GM21619 (cell line): ENCODE data around the gene SLIT3.

ENCODE experiments used
- ATAC-seq: cut with Tn5 transposase; IDR thresholded peaks from one replicate; pipeline ENCODE4 v1.9.1; 2021; ENCODE audit not compliant: unreplicated experiment

The SLIT3 gene

DNA sequence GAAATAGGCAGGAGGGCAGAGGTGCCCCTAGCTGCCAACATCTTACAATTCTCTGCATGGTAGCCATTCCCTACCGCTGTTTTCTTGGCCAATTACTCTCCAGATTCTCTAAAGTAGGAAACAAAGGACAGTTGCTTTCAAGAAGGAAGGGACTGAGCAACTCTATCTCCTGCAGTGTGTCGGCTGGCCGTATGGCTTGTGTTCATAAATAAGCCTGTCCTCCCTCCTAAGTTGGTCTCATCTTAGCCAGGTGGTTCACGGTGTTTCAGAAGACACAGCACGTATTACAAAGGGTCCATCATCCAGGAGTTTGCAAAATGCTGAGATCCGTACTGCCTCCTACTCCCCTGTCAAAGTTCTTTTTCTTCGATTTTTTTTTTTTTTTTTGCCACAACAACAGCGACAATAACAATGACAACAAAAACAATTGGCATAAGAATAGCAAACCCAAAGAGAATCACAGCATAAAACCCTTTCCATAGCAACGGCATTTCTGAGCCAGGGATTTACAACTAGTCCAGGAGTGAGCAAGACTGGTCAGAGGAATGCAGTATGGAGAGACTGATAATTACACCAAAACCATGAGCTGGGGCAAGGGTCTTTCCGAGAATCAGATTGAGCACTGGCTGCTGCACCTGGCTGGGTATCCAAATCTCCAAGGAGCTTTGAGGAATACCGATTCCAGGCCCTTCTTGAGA, 212.8 kb downstream of the SLIT3 start:
- ATAC-seq = no peak

DNA sequence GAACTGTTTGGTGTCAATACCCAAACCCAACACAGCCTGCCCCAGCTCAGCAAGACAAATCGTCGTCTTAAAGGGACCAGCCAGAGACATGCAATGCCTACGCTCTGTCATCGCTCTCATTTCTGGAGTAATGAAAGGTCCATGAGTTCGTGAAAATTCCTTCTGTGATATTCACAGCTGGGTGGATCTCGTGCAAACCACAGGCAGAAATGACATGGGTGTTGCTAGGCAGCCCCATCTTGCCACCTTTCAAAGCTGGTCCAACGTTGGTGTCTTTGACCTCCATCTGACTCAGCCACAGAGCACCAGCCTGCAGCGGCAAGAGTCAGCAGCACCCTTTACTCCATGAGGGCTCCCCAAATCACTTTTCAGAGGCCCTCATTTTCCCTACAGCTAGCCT, 215.3 kb downstream of the SLIT3 start:
- no peak for ATAC-seq

DNA sequence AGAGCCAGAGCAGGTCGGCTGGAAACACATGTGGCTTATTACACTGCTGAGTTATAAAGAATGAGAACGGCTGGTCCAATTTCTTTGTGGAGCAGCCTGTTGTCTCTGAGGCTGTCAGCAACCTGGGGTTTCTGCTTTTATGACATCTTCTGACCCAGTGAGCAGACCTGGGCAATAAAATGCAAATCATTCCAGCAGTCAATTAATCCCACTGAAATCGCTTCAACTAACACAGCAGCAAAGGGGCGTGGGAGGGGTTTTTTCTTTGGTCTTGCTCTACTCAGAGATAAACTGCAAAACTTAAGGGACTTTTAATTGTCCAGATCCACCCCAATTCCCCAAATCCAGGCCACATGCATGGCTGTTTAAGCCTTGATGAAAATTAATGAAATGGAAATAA, 215.7 kb downstream of the SLIT3 start:
- no peak for ATAC-seq

DNA sequence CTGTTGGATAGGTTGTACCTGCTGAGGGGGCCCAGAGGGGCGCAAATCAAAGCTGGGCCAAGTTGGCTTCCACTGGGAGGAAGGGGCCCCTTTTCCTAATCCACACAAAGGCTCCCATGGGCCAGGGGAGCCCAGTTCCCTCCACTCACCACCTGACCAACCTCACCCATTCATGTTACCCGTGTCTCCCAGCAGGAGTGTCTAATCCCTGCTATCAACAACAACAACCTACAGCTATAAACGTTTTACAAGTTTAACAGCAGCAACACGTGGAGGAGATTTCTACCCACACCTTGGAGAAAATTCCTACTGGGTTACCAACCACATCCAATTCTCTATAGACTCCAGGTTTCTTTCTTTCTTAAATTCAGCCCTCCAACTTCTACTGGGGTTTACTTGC, 216.2 kb downstream of the SLIT3 start:
- no peak for ATAC-seq

DNA sequence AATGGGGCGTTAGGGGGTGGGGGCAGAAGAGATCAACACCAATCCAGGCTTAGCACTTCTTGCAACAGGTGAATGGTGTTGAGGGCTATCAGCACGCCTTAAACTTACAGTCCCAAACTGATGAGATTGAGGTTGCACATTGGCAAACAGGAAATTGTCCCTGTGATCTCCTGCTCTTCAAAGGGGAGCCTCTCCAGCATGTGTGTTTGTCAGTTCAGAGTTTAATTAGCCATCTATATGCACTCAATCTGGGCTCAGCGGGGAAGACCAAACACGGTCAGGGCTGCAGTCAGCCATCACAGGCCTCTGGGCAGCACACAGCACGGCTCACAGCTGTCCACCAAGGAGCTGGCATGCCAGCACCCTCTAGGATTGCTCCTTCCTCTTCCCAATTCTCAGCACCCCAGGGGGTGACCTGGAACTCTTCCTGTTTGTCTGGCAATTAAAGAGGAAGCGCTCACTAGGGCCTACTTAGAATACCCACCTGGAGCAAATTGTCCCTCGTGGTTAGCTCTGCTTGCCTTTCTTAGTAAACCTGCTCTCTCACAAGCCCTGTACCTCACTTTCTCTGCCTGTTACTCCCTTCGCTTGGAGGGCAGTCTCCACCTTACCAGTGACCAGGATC, 217.4 kb downstream of the SLIT3 start:
- ATAC-seq = no peak

DNA sequence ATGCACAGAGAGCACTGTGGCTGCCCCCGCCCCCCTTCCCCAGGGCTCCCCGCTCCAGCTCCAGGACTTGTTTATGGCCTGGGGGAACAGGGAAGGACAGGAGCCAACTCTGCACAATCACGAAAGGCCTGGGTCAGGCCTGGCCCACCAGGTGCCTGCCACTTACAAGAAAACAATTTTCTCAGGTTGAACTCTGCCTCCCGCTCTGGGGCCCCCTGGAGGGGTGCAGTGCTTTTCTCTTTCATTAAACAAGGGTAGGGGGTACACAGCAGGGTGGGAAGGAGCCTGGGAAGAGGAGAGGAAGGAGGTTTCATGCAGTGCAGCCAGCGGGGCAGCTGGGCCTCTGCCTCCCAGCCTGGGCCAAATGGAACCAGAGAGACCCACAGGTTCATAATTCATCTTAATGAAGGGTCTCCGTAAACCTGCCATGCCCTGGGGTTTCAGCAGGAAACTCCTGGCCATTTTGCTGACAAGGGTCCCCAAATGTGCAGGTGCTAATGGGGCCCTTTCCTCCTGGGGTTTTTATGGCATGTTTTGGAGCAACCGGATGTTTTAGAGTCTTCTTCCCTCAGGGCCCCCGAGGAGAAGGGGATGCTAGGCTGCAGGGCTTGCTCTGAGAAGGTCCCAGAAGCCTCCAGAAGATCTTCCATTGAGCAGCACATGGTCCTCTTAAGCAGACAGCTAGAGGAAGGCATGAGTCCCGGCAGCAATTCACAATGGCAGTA, 219.8 kb downstream of the SLIT3 start:
- no peak for ATAC-seq

DNA sequence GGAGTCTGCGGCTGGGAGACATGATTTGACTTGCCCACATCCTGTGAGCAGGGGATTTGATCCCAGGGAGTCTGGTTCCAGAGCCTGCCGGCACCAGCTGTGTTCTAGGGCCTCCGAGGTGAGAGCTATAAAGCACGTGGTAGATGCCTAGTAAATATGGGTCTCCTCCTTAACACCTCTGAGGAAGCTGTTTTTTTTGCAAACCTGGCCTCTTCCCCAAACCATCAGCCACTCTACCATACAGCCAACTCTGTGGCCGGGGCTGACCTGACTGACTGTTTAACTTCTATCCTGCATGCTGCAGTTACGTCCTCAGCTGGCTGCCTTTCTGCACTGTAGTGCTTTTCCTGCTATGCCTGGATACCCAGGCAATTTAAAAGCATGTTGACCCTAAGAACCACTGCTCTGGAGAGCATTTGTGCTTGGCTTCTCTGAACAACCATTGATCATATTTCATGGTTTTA, 220.5 kb downstream of the SLIT3 start:
- ATAC-seq = no peak

DNA sequence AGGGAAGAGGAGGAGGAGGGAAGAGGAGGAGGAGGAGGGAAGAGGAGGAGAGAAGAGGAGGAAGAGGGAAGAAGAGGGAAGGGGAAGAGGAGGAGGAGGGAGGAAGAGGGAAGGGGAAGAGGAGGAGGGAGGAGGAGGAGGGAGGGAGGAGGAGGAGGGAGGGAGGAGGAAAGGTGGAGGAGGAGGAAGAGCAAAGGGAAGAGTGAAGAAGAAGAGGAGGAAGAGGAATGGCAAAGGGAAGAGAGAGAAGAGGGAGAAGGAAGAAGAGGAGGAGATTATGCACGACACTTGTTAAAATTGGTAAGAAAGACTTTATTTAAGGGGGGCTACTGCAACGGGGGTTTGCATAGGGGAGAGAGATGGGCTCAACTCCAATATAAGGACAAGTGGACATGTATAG, 221.2 kb downstream of the SLIT3 start:
- ATAC-seq = no peak

DNA sequence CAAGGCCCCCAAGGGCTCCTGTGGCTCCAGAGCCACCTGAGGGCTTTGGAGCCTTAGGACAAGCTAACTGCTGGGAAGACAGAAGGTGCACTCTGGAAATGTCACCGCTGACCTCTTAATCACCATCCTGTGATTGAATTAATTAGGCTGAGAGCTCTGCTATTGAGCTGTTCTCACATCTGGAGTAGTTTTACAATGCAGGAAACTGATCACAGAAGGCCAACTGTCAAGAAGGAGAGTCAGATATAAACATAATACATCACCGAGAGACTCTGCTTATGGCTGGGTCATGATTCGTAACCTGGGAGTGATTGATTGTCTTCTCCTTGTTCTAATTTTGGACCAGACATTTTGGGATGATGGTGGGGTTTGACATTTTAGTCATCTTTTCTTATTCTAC, 226.1 kb downstream of the SLIT3 start:
- no peak for ATAC-seq

DNA sequence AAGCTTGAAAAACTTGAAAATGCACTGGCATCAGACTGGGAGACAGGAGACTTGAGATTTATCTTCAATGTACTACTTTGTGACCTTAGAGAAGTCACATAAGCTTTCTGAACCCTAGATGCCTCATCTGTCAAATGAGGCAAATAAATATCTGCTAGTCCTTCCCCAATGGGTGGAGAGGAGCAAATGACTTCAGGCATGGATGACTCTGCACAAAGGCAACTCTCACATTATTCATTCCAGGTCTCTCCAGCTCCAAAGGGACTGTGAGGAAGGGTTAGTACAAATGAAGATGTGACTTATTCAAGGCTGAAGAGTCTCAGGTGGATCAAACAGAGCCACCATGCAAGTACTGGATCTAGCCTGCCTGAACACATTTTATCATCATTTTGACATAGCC, 228.7 kb downstream of the SLIT3 start:
- ATAC-seq = no peak

DNA sequence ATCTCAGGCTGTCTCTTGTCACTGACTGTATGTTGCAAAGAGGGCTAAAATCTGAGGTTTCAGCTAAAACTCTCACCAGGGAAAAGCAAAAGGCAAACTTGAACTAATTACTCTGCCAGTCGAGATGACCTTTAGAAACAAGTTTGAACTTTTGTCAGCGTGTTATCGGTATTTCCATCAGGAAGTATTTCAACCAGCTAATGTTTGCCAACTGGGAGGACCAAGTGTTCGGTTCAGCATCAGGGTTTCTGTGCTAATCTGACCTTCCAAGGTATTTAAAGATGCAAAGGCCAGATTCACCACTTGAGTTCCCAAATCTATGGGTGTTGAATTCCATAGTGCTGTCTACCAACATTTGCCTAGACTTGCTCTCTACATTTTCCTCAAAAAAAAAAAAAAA, 230.5 kb downstream of the SLIT3 start:
- no peak for ATAC-seq

DNA sequence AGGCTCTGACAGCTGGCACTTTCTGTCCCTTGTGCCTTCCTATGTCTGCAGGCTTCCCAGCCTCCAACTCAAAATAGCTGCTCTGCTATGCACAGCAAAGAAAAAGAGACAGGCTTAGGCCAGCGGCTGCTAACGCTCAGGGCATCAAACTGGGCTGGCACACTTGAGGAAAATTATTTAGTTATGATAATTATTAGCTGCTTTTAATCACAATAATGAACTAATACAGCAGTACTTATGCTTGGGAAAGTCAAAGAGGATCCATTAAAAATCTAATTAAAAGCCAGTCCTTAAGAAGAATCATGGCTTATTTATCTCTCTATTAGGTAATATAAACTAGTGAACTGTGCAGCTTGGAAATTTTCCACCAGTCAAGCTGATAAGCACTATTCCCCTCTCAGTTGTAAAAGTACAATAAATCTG, 233.2 kb downstream of the SLIT3 start:
- no peak for ATAC-seq

DNA sequence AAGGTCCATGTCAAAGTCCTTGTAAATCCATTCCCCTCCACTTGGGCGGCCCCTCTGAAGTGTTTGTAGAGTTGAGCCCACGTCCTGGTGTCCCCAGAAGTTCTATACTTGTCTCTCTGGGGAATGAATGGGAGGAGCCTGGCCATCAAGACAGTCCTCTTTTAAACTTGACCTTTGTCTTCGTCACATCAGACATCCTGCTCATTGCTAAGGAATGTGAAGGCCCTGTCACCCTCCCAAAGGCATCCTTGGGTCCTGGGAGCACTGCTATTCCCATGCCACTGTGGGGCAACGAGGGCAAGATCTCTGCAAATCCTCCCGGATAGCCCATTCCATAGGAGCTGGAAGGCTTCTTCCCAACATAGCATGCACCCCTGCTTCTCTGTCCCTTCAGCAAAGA, 235.5 kb downstream of the SLIT3 start:
- ATAC-seq = no peak

DNA sequence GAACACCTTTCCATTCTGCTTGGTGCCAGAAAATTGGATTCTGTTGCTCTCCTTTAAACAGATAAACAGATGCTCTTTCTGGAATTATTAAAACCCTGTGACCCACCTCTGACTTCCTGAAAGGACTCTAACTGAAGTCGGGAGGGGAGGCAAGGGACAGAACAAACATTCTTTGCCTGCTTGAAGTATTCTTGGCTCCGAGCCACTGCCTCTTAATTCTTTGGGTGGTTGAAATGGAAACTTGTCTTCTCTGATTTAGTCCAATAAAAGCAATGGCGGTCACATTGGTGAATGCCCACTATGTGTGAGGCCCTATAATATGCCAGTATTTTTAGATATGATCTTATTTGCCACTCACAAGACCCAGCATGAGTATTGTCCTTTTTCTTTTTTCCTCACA, 236.8 kb downstream of the SLIT3 start:
- no peak for ATAC-seq

DNA sequence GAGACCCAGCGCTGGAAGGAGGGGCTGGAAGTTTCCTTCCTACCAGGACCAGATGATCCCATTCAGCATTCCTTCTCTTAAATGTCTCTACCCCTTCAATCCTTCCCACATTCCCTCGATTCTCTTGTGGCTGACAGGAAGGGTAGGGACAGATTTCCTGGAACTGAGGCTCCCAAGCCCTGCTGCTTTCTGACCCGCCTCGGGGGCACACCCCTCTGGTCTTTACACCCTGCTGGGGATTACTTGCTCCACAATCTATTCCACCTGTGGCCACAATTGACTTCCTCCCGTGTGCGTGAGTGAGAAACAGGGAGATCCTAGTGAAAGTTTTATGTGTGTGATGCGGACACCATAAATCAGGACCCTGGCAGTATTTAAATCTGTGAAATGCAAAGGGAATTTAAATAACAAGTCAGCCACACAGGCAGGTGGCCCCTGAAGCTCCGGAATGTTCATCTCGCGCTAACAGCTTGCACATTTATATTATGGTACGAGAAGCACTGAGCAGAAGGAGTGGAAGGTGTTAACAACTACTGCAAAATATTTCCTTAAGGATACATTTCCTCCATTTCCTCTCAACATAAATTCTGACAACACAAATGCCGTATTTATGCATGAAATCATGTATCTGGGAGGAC, 237.5 kb downstream of the SLIT3 start:
- no peak for ATAC-seq

DNA sequence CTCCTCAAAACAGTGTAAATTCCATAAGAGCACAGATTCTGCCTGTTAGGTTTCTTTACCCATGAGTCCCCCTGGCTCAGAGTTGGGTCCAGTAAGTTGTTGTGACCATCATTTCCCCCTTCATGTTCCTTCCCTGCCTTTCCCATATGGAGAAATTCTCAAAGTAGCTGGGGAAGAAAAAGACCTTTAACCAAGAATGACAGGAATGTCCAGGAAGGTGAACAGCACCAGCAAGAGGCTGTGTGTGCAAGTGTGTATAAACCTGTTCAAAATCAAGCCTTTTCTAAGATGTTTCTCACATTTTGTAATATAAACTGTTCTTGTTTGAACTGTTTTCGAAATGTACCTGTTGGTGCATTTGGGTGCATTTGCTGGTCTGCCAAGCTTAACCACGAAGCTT, 238.2 kb downstream of the SLIT3 start:
- no peak for ATAC-seq

DNA sequence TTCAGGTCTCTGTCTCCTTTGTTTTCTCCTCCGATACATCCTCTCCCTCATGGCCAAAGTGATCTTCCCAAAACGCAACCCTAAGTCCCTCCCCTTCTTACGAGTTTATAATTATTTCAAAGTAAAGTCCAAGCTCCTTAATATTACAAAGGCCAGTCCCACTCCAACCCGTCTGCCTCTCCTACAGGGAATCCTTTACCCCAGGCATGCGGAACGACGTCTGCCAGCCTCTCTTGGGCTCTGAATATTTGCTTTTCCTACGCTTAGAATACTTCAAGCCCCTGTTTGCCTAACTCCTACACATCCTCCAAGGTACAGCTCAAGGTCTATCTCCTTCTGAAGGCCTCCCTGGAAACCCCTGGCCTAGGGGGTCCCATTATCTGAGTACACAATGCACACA, 246.4 kb downstream of the SLIT3 start:
- ATAC-seq = no peak

DNA sequence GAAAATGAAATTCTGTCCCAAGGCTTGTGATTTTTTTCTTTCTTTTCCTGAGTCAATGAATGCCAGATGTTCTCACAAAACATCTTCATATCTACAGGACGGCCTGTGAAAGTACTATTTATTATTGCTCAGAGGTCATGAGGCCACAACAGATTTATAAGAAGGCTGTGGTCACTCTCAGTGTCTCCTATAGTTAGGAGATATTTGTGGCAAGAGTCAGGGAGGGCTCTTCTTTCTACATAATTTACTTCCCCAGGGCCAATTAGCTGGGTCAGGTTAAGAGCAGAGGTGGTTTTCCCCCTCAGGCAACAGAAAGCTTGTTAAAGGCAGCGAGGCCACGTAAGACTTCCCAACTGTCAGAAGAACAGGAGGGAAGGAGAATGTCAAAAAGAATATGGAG, 248.7 kb downstream of the SLIT3 start:
- ATAC-seq = no peak

DNA sequence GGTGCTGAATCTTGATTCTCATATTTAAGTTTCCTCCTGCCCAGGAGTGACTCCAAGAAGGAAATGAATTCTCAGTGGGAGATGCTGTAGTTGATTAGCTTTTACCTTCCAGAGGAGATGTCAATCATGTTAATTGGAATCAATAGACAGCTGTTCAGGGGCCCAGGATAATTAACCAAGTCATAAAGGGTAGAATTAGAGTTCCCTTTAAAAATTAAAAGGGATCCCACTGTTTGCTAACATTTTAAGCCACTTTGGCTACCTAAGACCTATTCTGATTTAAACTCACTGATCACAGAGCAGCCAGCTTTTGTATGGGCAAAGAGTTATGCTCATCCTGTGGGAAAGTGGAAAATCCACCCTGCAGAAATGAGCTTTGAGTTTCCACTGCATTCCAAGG, 249.6 kb downstream of the SLIT3 start:
- no peak for ATAC-seq

DNA sequence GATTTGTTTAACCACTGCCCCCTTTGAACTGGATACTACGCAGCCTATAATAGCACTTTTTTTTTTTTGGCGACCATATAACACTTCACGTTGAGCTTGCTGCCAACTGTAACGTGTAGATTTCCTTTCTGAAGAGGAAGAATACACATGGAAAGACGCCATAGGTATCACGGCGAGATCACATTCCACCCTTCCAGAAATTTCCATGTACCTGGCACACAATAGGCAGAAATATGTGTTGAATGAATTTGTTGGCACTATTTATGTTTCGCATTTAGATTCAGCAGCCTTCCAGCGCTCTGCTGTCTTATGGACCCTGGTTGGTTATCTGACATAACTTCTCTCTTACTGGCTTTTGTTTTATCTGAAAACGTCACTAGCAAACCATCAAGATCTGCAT, 250.3 kb downstream of the SLIT3 start:
- no peak for ATAC-seq

DNA sequence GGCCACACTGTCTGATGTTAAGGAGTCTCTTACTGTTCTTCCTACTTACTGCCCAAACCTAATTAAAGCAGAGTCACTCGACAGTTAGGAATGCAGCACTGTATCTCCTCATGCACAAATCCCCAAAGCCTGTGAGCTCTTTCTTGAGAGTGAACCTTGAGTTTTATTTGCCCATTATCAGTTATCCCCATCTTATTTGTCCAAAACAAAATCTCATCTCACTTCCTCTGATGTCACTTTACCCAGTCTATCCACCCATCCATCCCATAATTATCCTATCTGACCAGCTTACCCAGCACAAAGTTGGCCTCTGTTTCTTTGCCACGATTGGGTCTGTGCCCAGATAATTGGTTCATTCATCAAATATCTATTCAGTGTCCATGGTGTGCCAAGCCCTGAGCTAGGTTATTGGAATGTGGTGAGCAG, 250.8 kb downstream of the SLIT3 start:
- ATAC-seq = no peak

DNA sequence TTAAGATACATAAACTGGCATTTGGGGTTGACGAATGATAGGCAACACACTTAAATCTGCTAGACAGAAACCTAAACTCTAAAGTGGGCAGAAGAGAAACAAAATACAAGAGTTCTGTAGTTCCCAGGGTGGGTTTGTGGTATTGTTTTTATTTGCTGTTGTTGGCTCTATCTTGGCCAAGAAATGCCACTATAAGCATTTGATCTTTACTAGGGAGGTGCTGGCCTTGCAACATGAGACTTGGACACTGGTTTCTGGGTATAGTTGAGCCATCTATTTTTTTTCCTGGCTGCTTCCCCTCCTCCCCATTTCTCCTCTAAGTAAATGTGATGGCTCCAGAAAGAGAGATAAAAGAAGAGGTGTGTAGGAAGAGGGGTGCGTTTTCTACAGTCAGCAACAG, 251.2 kb downstream of the SLIT3 start:
- no peak for ATAC-seq
